ENCODE data around the gene KCNK4.
"Not testable (repeated sequence)": the region's sequence is repeated elsewhere in the genome, so short reads cannot be mapped to it uniquely, and the experiment has no call there.

Gene KCNK4

DNA sequence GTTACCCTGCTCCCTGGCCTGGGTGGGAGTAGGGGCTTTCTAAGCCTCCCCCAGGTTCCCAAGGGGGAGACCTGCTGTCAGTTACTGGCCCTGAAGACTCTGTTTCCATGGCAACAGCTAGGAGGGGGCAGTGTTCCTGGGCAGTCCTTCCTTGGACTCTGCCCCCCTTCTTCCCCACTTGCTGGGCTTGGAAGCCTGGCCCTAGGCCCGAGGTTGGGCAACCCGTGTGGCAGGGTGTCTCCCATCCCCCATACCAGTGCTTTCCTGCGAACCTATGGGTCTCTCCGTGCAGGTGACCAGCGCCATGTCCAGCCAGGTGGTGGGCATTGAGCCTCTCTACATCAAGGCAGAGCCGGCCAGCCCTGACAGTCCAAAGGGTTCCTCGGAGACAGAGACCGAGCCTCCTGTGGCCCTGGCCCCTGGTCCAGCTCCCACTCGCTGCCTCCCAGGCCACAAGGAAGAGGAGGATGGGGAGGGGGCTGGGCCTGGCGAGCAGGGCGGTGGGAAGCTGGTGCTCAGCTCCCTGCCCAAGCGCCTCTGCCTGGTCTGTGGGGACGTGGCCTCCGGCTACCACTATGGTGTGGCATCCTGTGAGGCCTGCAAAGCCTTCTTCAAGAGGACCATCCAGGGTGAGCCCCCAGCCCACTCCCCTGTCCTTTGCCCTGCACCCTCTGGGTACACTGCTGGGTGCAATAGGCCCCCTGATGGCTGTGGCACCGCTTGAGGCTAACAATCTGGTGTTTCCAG lies 15.9 kb downstream of the KCNK4 start:
- DNase-seq (ENCODE audit: low read depth), result no peak

DNA sequence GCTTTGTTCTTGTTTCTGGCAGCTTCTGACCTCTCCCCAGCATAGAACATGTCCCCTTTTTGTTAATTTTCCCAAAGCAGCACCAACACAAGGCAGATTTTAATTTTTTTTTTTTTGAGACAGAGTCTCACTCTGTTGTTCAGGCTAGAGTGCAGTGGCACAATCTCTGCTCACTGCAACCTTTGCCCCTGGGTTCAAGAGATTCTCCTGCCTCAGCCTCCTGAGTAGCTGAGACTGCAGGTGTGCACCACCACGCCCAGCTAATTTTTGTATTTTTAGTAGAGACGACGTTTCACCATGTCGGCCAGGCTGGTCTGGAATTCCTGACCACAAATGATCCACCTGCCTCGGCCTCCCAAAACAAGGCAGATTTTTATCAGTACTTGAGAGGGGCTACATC lies 16.7 kb downstream of the KCNK4 start:
- not testable (repeated sequence) for DNase-seq (ENCODE audit: low read depth)

DNA sequence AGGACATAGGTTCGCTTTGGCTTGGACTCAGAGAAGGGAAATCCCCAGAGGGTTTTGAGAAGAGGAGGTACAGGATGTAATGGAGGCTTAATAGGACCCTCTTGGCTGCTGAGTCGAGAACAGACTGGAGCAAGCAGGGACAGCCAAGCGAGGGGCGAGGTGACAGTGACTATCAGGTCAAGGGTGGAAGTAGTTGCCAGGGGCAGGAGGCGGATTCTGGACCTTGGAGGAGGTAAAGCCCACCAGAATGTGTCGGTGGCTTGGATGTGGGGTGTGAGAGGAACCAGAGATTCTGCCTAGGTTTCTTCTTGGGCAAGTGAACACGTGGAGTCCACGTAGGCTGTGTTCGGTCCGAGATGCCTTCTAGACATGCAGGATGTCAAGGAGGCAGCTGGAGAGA lies 21.8 kb downstream of the KCNK4 start:
- no peak for DNase-seq (ENCODE audit: low read depth)

DNA sequence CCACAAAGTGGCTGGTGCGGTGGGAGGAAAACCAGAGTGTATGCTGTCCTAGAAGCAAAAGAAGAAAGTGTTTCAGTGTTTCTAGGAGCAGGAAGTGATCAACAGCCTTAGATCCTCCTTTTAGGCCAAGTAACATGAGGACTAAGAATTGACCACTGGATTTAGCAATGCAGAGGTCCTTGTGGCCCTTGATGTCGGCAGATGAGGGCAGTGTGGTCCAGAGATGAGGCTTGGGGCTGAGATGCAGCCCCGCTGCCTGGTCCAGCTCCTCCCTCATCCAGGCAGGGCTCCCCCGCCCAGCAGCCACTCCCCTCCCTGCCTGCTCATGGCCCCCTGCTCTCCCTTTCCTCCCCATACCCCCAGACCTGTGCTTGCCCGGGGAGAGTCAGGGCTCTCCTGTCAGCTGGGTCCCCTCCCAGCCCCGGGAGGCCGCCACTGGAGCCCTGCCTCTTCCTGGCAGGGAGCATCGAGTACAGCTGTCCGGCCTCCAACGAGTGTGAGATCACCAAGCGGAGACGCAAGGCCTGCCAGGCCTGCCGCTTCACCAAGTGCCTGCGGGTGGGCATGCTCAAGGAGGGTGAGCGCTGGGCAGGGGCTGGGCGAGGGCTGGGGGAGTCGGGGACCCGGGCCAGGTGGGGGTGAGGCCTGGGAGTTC lies 22.5 kb downstream of the KCNK4 start:
- DNase-seq (ENCODE audit: low read depth), result no peak

DNA sequence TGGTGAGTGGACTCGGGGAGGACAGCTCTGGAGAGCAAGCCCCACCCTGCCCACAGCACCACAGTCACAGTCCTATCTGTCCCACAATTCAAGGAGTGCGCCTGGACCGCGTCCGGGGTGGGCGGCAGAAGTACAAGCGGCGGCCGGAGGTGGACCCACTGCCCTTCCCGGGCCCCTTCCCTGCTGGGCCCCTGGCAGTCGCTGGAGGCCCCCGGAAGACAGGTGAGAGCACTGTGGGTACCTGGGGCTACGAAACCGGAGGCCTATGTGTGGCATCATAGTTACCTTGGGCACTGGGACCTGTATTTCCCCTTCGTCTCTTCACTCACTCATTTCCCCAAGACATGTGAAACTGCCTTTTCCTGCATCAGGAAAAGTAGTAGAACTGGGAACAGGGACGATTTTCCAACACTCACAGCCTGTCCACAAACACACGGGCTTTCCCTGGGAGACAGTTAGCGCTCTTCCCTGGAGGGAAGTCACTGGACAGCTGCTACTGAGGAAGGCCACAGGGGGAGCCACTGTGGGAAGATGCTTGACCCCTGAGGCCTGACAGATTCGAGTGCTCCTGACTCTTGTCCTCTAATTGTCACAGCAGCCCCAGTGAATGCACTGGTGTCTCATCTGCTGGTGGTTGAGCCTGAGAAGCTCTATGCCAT lies 23.2 kb downstream of the KCNK4 start:
- no peak for DNase-seq (ENCODE audit: low read depth)

DNA sequence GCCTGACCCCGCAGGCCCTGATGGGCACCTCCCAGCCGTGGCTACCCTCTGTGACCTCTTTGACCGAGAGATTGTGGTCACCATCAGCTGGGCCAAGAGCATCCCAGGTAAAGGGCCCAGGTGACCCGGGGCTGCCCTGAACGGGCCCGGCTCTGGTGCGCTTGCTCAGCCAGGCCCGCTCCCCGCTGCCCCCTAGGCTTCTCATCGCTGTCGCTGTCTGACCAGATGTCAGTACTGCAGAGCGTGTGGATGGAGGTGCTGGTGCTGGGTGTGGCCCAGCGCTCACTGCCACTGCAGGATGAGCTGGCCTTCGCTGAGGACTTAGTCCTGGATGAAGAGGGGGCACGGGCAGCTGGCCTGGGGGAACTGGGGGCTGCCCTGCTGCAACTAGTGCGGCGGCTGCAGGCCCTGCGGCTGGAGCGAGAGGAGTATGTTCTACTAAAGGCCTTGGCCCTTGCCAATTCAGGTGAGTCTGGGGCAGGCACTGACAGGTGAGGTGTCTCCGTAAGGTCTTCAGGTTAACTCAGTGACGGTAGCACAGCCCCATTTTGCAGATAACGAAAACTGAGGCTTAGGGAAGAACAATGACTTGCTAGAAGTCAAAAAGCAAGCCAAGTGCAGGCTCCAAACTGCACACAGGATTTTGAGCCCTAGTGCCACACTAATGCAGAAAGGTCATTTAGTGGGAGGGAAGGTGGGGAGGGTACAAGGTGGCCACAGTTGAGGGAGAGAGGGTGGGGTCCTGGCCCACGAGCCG lies 23.9 kb downstream of the KCNK4 start:
- DNase-seq (ENCODE audit: low read depth), result no peak

DNA sequence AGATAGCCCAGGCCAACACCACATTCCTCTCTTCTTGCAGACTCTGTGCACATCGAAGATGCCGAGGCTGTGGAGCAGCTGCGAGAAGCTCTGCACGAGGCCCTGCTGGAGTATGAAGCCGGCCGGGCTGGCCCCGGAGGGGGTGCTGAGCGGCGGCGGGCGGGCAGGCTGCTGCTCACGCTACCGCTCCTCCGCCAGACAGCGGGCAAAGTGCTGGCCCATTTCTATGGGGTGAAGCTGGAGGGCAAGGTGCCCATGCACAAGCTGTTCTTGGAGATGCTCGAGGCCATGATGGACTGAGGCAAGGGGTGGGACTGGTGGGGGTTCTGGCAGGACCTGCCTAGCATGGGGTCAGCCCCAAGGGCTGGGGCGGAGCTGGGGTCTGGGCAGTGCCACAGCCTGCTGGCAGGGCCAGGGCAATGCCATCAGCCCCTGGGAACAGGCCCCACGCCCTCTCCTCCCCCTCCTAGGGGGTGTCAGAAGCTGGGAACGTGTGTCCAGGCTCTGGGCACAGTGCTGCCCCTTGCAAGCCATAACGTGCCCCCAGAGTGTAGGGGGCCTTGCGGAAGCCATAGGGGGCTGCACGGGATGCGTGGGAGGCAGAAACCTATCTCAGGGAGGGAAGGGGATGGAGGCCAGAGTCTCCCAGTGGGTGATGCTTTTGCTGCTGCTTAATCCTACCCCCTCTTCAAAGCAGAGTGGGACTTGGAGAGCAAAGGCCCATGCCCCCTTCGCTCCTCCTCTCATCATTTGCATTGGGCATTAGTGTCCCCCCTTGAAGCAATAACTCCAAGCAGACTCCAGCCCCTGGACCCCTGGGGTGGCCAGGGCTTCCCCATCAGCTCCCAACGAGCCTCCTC lies 24.8 kb downstream of the KCNK4 start:
- not testable (repeated sequence) for DNase-seq (ENCODE audit: low read depth)

DNA sequence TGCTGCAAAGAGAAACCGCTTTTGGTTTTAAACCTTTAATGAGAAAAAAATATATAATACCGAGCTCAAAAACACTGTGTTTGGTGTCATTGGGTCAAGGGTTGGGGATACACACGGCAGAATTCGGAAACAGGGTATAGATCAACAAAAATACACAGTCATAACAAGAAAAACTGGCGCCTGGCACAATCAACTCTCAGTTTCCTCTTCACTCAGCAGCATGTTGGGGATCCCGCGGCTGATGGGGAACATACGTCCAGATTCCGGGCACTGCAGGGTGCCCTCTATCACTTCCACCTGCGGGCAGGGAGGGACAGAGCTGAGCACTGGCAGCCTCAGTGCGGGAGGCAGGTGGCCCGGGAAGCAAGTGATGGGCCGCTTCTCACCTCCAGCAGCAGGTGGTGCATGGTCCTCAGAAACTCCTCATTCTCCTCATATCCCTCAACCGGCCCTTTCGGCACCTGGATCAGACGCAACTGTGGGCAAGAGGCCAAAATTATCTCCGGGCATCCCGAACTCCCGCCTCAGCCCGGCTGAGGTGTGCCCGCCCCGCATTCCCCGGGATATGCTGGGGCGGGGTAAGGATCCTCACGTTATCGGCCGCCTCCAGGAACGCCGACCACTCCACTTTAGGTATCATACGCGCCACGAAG lies 25.7 kb downstream of the KCNK4 start:
- peak; percentile 43 for DNase-seq (ENCODE audit: low read depth)

DNA sequence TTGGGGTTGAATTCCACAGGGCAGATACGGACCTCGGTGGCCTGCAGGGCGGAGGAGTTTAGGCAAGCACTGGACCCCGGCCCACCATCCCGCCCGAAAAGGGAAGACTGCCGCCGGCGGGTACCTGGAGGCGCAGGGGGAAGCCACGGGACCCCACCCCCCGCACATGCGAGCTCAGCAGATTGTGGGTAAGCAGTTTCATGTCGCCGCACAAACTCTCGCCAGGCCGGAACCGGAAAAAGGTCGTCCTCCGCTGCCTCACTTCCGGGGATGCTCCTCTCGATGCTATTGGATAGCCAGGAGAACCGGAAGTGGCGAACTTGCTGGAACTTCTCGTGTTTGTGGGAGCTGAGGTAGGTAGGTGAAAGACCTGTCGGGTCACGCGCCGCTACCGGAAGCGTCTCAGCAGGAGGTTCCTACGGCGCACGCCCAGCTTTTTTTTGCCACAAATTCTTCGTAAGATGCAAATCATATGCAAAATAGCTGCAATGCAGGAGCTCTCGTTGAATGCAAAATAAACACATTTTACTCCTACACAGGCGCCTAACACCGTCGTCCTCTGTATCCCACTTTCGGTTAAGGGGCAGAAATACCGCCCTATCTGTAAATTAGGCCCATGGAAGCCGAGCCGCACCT lies 26.3 kb downstream of the KCNK4 start, which contains the start of gene TRMT112:
TRMT112 (minus strand) TSS at position 235 of the 636 bp plus-strand sequence; CDS start at position 202, 33 bp downstream.
- peak; percentile 96 for DNase-seq (ENCODE audit: low read depth)

DNA sequence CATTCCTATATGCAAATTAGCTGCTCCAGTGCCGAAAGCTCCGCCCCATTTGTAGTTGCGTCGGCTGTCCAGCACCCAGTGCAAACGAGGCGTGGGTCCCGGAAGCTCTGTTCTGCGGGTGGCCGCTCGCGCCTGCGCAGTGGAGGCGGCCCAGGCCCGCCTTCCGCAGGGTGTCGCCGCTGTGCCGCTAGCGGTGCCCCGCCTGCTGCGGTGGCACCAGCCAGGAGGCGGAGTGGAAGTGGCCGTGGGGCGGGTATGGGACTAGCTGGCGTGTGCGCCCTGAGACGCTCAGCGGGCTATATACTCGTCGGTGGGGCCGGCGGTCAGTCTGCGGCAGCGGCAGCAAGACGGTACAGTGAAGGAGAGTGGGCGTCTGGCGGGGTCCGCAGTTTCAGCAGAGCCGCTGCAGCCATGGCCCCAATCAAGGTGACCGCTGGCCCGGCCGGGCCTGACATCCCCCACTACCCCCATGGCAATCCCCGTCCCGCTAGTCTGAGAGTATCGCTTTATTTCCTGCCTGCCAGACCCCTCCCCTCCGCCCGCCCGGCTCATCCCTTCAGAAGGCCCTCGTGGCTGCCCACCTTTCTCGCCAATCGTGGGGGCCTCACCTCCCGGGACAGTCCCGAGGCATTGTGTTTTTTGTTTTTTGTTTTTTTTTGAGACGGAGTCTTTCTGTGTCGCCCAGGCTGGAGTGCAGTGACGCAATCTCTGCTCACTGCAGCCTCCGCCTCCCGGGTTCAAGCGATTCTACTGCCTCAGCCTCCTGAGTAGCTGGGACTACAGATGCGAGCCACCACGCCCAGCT lies 27.1 kb downstream of the KCNK4 start, which contains the start of gene PRDX5:
PRDX5 (plus strand) TSS at position 161 of the 805 bp plus-strand sequence; CDS start at position 256, 95 bp downstream.
- peak; percentile 91 for DNase-seq (ENCODE audit: low read depth)

DNA sequence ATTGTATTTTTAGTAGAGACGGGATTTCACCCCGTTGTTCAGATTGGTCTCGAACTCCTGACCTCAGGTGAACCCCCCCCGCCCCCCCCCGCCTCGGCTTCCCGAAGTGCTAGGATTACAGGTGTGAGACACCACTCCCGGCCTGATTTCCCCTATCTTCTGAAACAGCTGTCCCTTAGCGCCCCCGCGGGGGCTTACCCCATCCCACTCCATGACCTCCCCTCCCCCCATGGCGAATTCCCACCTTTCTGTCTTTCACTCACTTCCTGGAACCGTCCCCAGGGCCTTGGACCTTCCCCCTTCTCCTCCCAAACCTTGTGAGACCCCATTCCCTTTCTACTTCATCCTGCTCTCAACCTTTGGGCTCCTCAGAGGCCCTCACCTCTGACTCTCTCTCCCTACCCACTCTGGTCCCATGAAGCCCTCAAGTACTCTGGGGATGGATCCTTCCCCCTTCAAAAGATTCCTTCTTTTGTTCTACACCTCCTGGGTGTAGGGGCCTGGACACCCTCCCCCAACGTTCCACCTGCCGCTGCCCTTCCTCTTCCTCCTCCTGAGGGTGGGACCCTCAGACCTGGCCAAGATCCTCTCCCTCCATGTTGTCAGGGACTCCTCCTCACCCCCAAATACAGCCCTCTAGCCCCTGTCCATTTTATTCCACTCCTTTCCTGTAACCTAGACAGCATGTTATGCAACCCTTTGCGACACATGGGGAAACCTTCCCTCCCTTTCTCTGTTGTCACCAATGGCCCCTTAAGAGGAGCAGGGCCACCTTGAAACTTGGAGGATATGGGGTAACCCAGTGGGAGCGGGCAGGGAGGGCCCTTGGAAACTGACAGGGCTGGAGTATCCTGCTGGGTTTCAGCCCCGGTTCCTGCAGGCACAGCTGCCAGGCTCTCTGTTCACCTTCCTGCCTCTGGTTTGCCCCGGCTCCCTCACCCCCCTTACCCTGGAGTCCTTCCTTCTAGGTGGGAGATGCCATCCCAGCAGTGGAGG lies 28.0 kb downstream of the KCNK4 start:
- no peak for DNase-seq (ENCODE audit: low read depth)

DNA sequence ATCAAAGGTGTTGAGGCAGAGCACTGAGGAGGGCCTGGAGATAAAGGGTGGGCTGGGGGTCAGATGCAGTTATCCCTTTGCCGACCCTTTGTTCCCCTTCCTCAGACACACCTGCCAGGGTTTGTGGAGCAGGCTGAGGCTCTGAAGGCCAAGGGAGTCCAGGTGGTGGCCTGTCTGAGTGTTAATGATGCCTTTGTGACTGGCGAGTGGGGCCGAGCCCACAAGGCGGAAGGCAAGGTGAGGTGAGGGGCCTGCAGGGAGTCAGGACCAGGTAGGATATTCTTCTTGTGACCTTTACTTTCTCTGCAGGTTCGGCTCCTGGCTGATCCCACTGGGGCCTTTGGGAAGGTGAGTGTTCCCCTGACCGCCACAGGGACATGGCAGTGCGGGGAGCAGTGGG lies 29.5 kb downstream of the KCNK4 start:
- DNase-seq (ENCODE audit: low read depth), result no peak

DNA sequence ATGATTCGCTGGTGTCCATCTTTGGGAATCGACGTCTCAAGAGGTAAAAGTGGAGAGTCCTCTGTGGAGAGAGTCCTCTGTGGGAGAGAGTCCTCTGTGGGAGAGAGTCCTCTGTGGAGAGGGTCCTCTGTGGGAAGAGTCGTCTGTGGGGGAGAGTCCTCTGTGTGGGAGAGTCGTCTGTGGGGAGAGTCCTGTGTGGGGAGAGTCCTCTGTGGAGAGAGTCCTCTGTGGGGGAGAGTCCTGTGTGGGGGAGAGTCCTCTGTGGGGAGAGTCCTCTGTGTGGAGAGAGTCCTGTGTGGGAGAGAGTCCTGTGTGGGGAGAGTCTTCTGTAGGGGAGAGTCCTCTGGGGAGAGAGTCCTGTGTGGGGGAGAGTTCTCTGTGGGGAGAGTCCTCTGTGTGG lies 29.9 kb downstream of the KCNK4 start:
- no peak for DNase-seq (ENCODE audit: low read depth)

DNA sequence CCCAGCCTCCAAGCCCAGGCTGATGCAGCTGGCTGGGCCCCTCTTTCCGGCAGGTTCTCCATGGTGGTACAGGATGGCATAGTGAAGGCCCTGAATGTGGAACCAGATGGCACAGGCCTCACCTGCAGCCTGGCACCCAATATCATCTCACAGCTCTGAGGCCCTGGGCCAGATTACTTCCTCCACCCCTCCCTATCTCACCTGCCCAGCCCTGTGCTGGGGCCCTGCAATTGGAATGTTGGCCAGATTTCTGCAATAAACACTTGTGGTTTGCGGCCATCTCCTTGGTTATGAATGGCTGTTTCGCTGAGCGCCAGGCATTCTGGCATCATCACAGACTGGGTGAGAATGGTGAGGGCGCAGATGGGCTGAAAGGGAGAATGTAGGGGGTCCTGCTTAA lies 30.4 kb downstream of the KCNK4 start:
- DNase-seq (ENCODE audit: low read depth), result no peak

DNA sequence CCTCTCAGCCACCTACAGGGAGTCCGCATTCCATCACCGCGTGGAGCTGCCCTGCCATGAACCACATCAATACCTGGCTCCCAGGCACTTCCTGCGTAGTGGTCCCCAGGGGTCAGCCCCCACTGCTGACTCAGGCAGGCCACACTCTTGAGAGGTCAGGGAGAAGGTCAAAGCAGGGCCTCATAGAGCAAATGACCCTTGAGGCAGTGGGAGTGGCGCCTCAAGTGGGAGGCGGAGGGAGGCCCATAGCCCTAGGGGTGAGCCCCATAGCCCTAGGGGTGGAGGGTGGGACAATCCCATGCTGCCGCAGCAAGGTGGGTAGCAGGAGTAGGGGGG lies 31.8 kb downstream of the KCNK4 start:
- no peak for DNase-seq (ENCODE audit: low read depth)

DNA sequence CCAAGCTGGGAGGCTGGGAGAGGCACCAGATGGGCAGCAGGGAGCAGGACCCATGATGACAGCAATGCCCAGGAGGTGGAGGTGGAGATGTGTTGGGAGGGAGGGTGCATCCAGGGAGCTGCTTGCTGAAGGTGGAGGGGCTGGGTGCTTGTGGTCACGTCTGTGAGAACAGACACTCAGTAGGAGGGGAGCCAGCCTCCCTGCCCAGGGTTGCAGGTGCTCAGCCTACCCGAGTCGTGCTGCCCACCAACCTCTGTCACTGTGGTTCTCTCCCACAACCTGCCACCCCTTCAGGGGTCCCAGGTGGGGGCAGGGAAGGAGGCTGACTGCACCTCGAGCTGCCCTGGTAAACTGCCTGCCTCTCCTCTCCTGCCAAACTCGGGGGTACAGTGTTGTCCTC lies 32.3 kb downstream of the KCNK4 start:
- DNase-seq (ENCODE audit: low read depth), result no peak

DNA sequence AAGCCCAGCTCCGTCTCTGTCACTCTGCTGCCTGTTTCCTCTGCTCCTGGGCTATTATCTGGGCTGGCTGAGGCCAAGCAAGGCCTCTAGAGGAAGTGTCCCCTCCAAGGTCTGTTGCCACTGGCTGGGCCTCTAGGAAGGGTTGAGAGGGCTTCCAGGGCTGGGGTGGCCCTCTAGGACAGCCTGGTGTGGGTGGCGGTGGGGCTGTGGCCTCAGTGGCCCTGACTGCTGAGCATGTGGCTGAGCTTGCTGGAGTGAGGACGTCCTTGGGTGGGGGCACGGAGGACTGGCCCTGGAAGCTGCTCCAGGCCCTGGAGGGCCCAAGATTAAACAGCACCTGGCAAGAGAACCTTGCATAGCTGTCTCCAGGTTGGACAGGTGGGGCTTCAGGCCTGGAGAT lies 32.9 kb downstream of the KCNK4 start:
- not testable (repeated sequence) for DNase-seq (ENCODE audit: low read depth)

Data from T follicular helper cell (primary cell).